ENCODE measurements around the gene PNCK. TPM values are rescaled to one million over a fixed set of nuclear protein-coding genes. Genes with fewer than 3 reads are reported as not detected.

PNCK gene
- total RNA-seq, 1 donor, result 0.36 TPM

DNA sequence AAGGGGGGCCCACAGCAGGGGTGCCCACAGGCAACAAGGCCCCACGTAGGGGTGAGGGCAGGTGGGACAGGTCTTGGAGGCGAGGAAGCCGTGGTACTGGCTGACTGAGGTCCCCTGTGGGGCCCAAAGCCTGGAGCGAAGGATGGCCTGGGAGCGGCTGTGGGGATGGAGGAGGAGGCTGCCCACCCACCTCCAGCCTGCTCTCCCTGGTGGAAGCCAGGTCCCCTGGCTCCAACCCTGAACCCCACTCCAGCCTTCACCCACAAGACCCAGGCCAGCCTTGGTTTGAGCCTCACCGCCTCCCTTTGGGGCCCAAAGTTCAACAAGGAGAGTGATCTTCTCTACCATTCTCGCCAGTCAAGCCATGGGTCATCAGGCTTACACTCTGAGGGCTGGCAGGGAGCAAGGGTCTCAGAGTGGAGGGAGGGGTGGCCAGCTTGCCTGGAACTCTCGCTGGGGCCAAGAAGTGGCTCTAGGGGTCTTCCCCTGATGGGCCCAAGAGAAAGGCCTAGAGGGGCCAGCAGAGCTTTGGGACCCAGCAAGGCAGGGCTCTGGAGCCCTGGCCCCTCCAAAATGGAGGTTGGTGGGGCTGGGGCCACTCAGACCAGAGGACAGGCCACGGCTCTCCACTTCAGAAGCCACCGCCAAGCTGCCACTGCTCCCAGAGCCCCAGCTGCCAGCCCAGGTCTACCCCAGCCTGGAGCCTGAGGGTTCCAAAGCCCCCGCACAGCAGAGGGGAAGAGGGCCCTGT, 5.0 kb downstream of the PNCK start:
- Histone ChIP-seq H3K27ac (ENCODE audit: low read depth, low read length) (no peak overlapping the region), H2AFZ (ENCODE audit: low read length) (no peak overlapping the region), H3K4me1 (ENCODE audit: insufficient read depth, low read length) (no peaks in the 10 kb centered on the region), H3K27me3 (ENCODE audit: insufficient read depth, low read length) (peaks cover 18% of the 10 kb centered on the region), H3K9me3 (ENCODE audit: low read depth, low read length) (peaks cover 2% of the 10 kb centered on the region), H3K79me2 (ENCODE audit: insufficient read depth, low read length) (no peaks in the 10 kb centered on the region), H3K36me3 (ENCODE audit: insufficient read depth, low read length) (no peaks in the 10 kb centered on the region), H3K4me2 (ENCODE audit: insufficient read depth, low read length) (no peak overlapping the region), H3K4me3 (ENCODE audit: insufficient read depth, low read length) (no peak overlapping the region), H4K20me1 (ENCODE audit: insufficient read depth, low read length) (no peaks in the 10 kb centered on the region)
- TF ChIP-seq, protein P1, sequence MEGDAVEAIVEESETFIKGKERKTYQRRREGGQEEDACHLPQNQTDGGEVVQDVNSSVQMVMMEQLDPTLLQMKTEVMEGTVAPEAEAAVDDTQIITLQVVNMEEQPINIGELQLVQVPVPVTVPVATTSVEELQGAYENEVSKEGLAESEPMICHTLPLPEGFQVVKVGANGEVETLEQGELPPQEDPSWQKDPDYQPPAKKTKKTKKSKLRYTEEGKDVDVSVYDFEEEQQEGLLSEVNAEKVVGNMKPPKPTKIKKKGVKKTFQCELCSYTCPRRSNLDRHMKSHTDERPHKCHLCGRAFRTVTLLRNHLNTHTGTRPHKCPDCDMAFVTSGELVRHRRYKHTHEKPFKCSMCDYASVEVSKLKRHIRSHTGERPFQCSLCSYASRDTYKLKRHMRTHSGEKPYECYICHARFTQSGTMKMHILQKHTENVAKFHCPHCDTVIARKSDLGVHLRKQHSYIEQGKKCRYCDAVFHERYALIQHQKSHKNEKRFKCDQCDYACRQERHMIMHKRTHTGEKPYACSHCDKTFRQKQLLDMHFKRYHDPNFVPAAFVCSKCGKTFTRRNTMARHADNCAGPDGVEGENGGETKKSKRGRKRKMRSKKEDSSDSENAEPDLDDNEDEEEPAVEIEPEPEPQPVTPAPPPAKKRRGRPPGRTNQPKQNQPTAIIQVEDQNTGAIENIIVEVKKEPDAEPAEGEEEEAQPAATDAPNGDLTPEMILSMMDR (IDR thresholded peaks at IDR 0.05; ENCODE audit: extremely low read depth, low read depth, low read length), result no peak
- peak; percentile 79 for DNase-seq (ENCODE audit: insufficient read length, low spot score, missing footprints)

DNA sequence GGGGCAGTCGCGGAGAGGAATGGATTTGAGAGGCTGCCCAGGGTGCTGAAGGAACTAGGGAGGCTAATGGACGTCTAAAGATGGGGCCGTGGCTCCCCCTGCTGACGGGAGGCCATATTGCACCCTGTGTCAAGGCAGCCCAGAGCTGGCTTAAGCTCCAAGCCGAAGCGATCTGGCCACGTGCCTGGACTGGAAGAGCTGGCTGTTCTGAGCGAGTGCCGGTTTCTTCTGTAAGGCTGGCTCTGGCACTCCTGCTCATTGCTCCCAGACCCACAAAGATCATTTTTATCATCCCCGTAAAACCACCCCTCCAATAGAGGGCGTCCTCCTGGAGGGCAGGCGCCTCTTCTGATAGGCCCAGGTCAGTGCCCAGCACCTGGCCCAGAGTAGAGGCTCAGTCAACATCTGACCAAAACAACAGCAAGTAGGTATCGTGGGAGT, 5.6 kb downstream of the PNCK start:
- Histone ChIP-seq H3K4me2 (ENCODE audit: insufficient read depth, low read length) (peak overlapping the region; percentile 28), H3K4me3 (ENCODE audit: insufficient read depth, low read length) (no peak overlapping the region), H3K27me3 (ENCODE audit: insufficient read depth, low read length) (peaks cover 21% of the 10 kb centered on the region), H4K20me1 (ENCODE audit: insufficient read depth, low read length) (no peaks in the 10 kb centered on the region), H3K79me2 (ENCODE audit: insufficient read depth, low read length) (no peaks in the 10 kb centered on the region), H3K4me1 (ENCODE audit: insufficient read depth, low read length) (no peaks in the 10 kb centered on the region), H2AFZ (ENCODE audit: low read length) (peak overlapping the region; percentile 41), H3K36me3 (ENCODE audit: insufficient read depth, low read length) (no peaks in the 10 kb centered on the region), H3K9me3 (ENCODE audit: low read depth, low read length) (peaks cover 2% of the 10 kb centered on the region), H3K27ac (ENCODE audit: low read depth, low read length) (no peak overlapping the region)
- TF ChIP-seq, protein P1 (IDR thresholded peaks at IDR 0.05; ENCODE audit: extremely low read depth, low read depth, low read length), result peak; percentile 75
- DNase-seq (ENCODE audit: insufficient read length, low spot score, missing footprints), result peak; percentile 95

DNA sequence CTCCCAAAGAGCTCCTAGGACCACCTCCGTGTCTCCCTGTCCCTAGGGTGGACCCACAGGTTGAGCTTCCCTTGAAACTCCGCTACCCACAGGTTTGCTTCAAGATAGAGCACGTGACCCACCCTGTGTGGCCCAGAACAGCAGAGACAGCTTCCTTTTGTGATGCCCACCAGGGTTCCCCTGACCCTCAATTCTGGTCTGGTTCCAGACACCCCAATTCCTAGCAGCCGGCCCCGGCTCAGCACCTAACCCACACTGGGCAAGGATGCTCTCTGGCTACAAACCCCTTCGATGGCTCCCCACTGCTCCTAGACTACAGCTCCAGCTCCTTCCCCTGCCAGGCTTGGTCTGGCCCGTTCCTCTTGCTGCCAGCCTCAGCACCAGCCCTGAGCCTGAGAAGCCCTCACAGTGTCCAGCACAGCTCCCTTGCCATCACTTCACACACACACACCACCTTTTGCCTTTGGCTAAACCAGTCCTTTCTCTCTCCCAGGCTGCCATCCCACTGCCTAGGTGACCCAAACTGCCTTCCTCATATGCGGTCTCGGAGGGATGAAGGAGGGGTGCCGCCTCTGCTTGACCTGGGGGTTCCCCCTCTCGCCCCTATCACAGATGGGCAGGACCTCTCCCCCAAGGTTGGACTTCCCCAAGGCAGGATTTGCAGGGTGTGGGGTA, 6.2 kb downstream of the PNCK start:
- peak overlapping the region; percentile 28 for H3K4me2 ChIP-seq (ENCODE audit: insufficient read depth, low read length)
- peaks cover 24% of the 10 kb centered on the region for H3K27me3 ChIP-seq (ENCODE audit: insufficient read depth, low read length)
- no peaks in the 10 kb centered on the region for H3K4me1 ChIP-seq (ENCODE audit: insufficient read depth, low read length)
- no peaks in the 10 kb centered on the region for H3K36me3 ChIP-seq (ENCODE audit: insufficient read depth, low read length)
- H3K79me2 ChIP-seq (ENCODE audit: insufficient read depth, low read length), result no peaks in the 10 kb centered on the region
- DNase-seq (ENCODE audit: insufficient read length, low spot score, missing footprints), result peak; percentile 78
- peak overlapping the region; percentile 41 for H2AFZ ChIP-seq (ENCODE audit: low read length)
- TF ChIP-seq, protein P1 (IDR thresholded peaks at IDR 0.05; ENCODE audit: extremely low read depth, low read depth, low read length), result no peak
- H3K27ac ChIP-seq (ENCODE audit: low read depth, low read length), result no peak overlapping the region
- peaks cover 2% of the 10 kb centered on the region for H3K9me3 ChIP-seq (ENCODE audit: low read depth, low read length)
- H3K4me3 ChIP-seq (ENCODE audit: insufficient read depth, low read length), result no peak overlapping the region
- H4K20me1 ChIP-seq (ENCODE audit: insufficient read depth, low read length), result no peaks in the 10 kb centered on the region

DNA sequence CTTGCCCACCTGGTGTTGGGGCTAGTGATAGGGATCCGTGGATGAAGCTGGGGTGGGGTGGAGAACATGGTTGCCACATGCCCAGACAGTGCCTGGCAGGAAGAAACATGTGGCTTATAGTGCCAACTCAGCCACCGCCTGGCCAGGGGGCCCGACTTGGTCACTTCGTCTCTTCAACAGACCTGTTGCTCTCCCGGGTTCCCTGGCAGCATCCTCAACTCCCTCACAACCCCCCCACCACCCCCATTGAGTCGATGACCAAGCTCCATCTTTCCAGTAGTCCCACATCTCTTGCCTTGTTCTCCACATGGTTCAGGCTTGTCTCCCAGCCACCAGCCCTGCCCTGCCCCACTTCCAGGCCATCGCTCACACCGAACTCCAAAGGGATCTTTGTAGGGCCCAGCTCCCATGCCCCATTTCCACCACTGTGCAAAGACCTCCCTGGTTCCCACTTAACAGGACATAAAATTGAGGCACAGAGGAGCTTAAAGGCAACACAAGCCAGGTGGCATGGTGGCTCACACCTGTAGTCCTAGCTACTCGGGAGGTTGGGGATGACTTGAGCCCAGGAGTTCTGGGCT, 7.8 kb downstream of the PNCK start:
- H3K9me3 ChIP-seq (ENCODE audit: low read depth, low read length), result peaks cover 2% of the 10 kb centered on the region
- H3K4me2 ChIP-seq (ENCODE audit: insufficient read depth, low read length), result no peak overlapping the region
- peak; percentile 17 for DNase-seq (ENCODE audit: insufficient read length, low spot score, missing footprints)
- H3K79me2 ChIP-seq (ENCODE audit: insufficient read depth, low read length), result no peaks in the 10 kb centered on the region
- H3K4me1 ChIP-seq (ENCODE audit: insufficient read depth, low read length), result no peaks in the 10 kb centered on the region
- TF ChIP-seq, protein P1 (IDR thresholded peaks at IDR 0.05; ENCODE audit: extremely low read depth, low read depth, low read length), result no peak
- peaks cover 38% of the 10 kb centered on the region for H3K27me3 ChIP-seq (ENCODE audit: insufficient read depth, low read length)
- no peaks in the 10 kb centered on the region for H4K20me1 ChIP-seq (ENCODE audit: insufficient read depth, low read length)
- H3K36me3 ChIP-seq (ENCODE audit: insufficient read depth, low read length), result no peaks in the 10 kb centered on the region
- no peak overlapping the region for H3K27ac ChIP-seq (ENCODE audit: low read depth, low read length)
- no peak overlapping the region for H2AFZ ChIP-seq (ENCODE audit: low read length)
- H3K4me3 ChIP-seq (ENCODE audit: insufficient read depth, low read length), result no peak overlapping the region
